CD8-positive, alpha-beta memory T cell (primary cell): ENCODE results near the gene WIPF3. TPM values are rescaled to one million over a fixed set of nuclear protein-coding genes. Genes with fewer than 3 reads are reported as not detected.
A peak's percentile ranks its signal among the peaks of the same experiment; 100 is the strongest.

Experiments
- CTCF ChIA-PET: fragments of 350-600 bp; sonication (Branson Sonifier 250); formaldehyde crosslinking; loops from one replicate; lab custom pipeline; 2021; ENCODE audit warnings: antibody characterized with exemption; lab: Charles Lee
- POLR2A ChIA-PET: fragments of 350-600 bp; sonication (Branson Sonifier 250); formaldehyde crosslinking; loops from one replicate; lab custom pipeline; 2021; ENCODE audit warnings: antibody characterized with exemption; lab: Charles Lee
- DNase-seq, 5 donors: peaks; one replicate each; pipeline versions ENCODE4 v3.0.0 to v3.0.0-alpha.2; 2020 to 2022; ENCODE audit warnings: mixed read lengths in 1 of 5
- H3K27ac ChIP-seq: one replicate; pipeline ENCODE4 v1.7.0; 2013; ENCODE audit warnings: low read depth, mild to moderate bottlenecking, low read length, moderate library complexity
- H3K27me3 ChIP-seq: 2 replicates; pipeline ENCODE4 v1.7.0; 2013; ENCODE audit warnings: low read length, mild to moderate bottlenecking; ENCODE audit not compliant: insufficient read depth, poor library complexity, severe bottlenecking
- H3K36me3 ChIP-seq: 2 replicates; pipeline ENCODE4 v1.7.0; 2013; ENCODE audit warnings: mild to moderate bottlenecking, low read length, moderate library complexity; ENCODE audit not compliant: insufficient read depth
- H3K4me1 ChIP-seq: 2 replicates; pipeline ENCODE4 v1.7.0; 2013; ENCODE audit warnings: mild to moderate bottlenecking, low read length, moderate library complexity; ENCODE audit not compliant: insufficient read depth
- H3K4me3 ChIP-seq: 2 replicates; pipeline ENCODE4 v1.7.0; 2013; ENCODE audit warnings: mild to moderate bottlenecking, low read length
- H3K9me3 ChIP-seq: 2 replicates; pipeline ENCODE4 v1.7.0; 2013; ENCODE audit warnings: mild to moderate bottlenecking, low read length
- H3K27ac Mint-ChIP-seq, 8 donors: one replicate each; pipeline ENCODE4 v1.8.0; 2020 to 2021; ENCODE audit warnings: mixed read lengths in 8 of 8, mild to moderate bottlenecking in 6 of 8, inconsistent platforms in 3 of 8, moderate library complexity in 3 of 8
- H3K27me3 Mint-ChIP-seq, 2 donors: one replicate each; pipeline ENCODE4 v1.8.0; 2020 to 2021; ENCODE audit warnings: mixed read lengths in 2 of 2, mild to moderate bottlenecking in 1 of 2, moderate library complexity in 1 of 2
- H3K36me3 Mint-ChIP-seq, 3 donors: one replicate each; pipeline ENCODE4 v1.8.0; 2020 to 2021; ENCODE audit warnings: mixed read lengths in 3 of 3, inconsistent platforms in 1 of 3, mild to moderate bottlenecking in 1 of 3
- H3K4me1 Mint-ChIP-seq, 3 donors: one replicate each; pipeline ENCODE4 v1.8.0; 2020 to 2021; ENCODE audit warnings: mixed read lengths in 3 of 3, inconsistent platforms in 1 of 3, mild to moderate bottlenecking in 1 of 3
- H3K4me3 Mint-ChIP-seq, 7 donors: one replicate each; pipeline ENCODE4 v1.8.0; 2020 to 2021; ENCODE audit warnings: mixed read lengths in 7 of 7, mild to moderate bottlenecking in 6 of 7, moderate library complexity in 4 of 7, inconsistent platforms in 2 of 7
- H3K9me3 Mint-ChIP-seq, 5 donors: one replicate each; pipeline ENCODE4 v1.8.0; 2020 to 2022; ENCODE audit warnings: mixed read lengths in 5 of 5, mild to moderate bottlenecking in 3 of 5, moderate library complexity in 2 of 5, inconsistent platforms in 1 of 5
- polyA plus RNA-seq: library from polyadenylated mRNA; unstranded; fragments of 300-500 nt; fragmentation: Illumina TruSeq; gene quantifications from one replicate; pipeline ENCODE4 v1.2.3, GENCODE V29; 2021
- total RNA-seq, 2 experiments: library from RNA; stranded (reverse); gene quantifications; one replicate each; pipeline ENCODE4 v1.2.3, GENCODE V29; 2021

The WIPF3 gene
- total and polyA plus RNA-seq, 3 experiments from 2014 or later: not detected

DNA sequence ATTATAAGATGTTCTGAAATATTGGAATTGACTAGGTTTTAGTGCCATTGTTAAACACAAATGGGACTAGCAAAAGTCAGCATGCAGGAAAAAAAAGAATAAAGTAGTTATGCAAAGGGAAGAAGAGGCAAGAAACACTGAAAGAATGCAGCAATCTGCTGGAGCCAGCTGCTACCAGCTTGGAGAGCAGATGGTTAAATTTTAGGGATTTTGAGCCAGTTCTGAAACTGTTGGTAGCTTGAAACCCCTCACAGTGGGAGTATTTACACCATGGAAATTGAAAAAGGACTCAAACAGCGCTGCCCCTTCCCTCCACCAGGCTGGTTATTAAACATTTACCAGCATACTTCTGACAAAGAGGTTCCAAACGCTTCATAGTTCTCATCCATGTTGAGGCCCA lies 142.3 kb downstream of the WIPF3 start:
- CTCF ChIA-PET: no interaction called here
- Histone ChIP-seq H3K27ac (no peak overlapping the region), H3K4me1 (no peaks in the 10 kb centered on the region), H3K4me3 (no peak overlapping the region), H3K36me3 (no peaks in the 10 kb centered on the region), H3K27me3 (no peaks in the 10 kb centered on the region), H3K9me3 (no peaks in the 10 kb centered on the region)
- H3K4me3 Mint-ChIP-seq: no peak overlapping the region
- DNase-seq: no peak
- POLR2A ChIA-PET: no interaction called here
- H3K27me3 Mint-ChIP-seq: peaks cover 4 to 21% of the 10 kb centered on the region in 2 donors
- no peaks in the 10 kb centered on the region for H3K9me3 Mint-ChIP-seq
- H3K27ac Mint-ChIP-seq: no peak overlapping the region
- H3K4me1 Mint-ChIP-seq: no peaks in the 10 kb centered on the region
- H3K36me3 Mint-ChIP-seq: peaks cover 0 to 2% (median 0%) of the 10 kb centered on the region in 3 donors

DNA sequence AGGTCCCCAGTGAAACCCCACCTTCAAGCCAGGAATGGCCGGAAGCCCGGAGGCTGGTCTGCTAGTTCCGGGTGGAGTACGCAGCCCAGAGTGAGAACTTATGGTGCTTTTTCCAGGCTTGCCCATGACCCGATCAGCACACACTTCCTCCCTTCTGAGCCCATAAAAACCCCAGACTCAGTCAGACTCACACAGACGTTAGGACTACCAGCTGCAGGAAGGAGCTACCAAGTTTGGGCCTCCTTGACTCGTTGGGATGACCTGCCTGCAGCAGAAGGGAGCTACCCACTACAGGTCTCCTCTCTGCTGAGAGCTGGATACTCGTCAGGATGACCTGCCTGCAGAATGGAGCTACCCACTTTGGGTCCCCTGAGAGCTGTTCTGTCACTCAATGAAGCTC lies 144.2 kb downstream of the WIPF3 start:
- no peak for DNase-seq
- Histone ChIP-seq H3K4me1 (no peaks in the 10 kb centered on the region), H3K36me3 (no peaks in the 10 kb centered on the region), H3K27ac (no peak overlapping the region), H3K4me3 (no peak overlapping the region), H3K9me3 (no peaks in the 10 kb centered on the region), H3K27me3 (no peaks in the 10 kb centered on the region)
- peaks cover 4 to 8% of the 10 kb centered on the region in 2 donors for H3K27me3 Mint-ChIP-seq
- no peak overlapping the region for H3K4me3 Mint-ChIP-seq
- H3K36me3 Mint-ChIP-seq: peaks cover 0 to 2% (median 0%) of the 10 kb centered on the region in 3 donors
- H3K9me3 Mint-ChIP-seq: no peaks in the 10 kb centered on the region
- H3K27ac Mint-ChIP-seq: no peak overlapping the region
- peaks cover 0 to 1% (median 0%) of the 10 kb centered on the region in 3 donors for H3K4me1 Mint-ChIP-seq
- ChIA-PET CTCF (no interaction called here), POLR2A (no interaction called here)

DNA sequence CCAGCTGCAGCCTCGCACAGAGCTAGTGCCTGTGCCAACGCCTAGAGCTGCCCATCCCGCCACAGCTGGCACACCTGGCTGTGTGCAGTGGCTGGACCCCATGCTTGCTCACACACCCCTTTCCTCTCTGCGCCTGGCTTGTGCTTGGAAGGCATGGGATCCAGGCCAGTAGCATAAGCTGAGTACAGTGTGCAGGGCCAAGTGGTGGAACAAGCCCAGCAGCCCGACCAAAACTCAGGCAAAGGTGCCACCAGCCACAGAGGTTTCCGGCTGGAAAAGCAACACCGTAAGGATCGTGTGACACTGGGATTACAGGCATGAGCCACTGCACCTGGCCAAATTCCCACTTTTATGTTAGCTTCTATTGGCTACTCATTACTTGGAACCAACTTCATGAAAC lies 144.9 kb downstream of the WIPF3 start:
- Histone ChIP-seq H3K4me1 (peaks cover 5% of the 10 kb centered on the region), H3K36me3 (no peaks in the 10 kb centered on the region), H3K9me3 (no peaks in the 10 kb centered on the region), H3K27me3 (no peaks in the 10 kb centered on the region), H3K4me3 (no peak overlapping the region), H3K27ac (no peak overlapping the region)
- Mint-ChIP-seq H3K4me1 (peaks cover 6 to 8% (median 7%) of the 10 kb centered on the region in 3 donors), H3K27me3 (peaks cover 3 to 5% of the 10 kb centered on the region in 2 donors), H3K9me3 (no peaks in the 10 kb centered on the region), H3K36me3 (peaks cover 0 to 2% (median 0%) of the 10 kb centered on the region in 3 donors), H3K27ac (no peak overlapping the region), H3K4me3 (no peak overlapping the region)
- DNase-seq: no peak
- ChIA-PET CTCF (interaction anchor here (1.0 kb wide), 1 partner anchor 14 kb away, joined by 3 read pairs; no protein-coding TSS in a partner anchor), POLR2A (no interaction called here)

- Mint-ChIP-seq H3K4me1 (peaks cover 10 to 12% (median 12%) of the 10 kb centered on the region in 3 donors), H3K36me3 (peaks cover 0 to 2% (median 0%) of the 10 kb centered on the region in 3 donors), H3K4me3 (no peak overlapping the region), H3K27me3 (peaks cover 11 to 15% of the 10 kb centered on the region in 2 donors), H3K9me3 (no peaks in the 10 kb centered on the region), H3K27ac (no peak overlapping the region)
- no peak overlapping the region for H3K4me3 ChIP-seq
- no peaks in the 10 kb centered on the region for H3K27me3 ChIP-seq
- CTCF ChIA-PET: no interaction called here
- no peak overlapping the region for H3K27ac ChIP-seq
- no peak for DNase-seq
- H3K4me1 ChIP-seq: peaks cover 9% of the 10 kb centered on the region
- H3K36me3 ChIP-seq: no peaks in the 10 kb centered on the region
- no peaks in the 10 kb centered on the region for H3K9me3 ChIP-seq
- POLR2A ChIA-PET: no interaction called here
Measured at GRCh38 chr7:29953726-29954347, 147.5 kb downstream of the WIPF3 start.

DNA sequence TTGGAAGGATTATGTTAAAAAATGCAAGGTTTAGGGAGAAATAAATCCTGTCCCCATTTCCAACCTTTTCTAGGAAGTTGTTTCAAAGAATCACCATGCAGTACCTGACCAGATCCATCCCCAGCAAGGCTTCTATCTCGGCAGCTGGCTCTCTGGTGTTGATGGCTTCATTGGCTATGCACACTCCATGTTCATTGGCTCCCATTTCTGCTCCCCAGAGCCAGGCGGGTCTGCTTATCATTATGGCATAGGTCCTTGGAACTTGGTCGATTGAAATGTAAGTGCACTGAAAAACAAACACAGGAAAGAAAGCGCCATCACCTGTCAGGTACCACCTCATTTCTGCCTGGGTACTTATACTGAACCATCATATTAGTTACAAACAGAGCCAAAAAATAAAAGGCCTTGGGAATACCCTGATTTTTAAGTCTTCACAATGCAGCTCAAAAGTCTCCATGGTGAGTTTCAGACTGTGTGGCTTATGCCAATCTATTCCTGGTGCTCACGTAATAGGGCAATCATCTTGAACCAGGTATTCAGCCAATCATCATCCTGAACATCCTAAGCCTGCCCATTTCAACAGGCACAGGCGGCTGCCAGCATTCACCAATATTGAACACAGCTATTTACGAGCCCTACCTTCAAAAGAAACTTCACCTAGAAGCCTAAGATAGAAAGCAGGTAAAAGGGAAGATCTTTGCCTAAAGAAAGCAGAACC lies 148.9 kb downstream of the WIPF3 start:
- H3K27me3 Mint-ChIP-seq: peaks cover 12 to 21% of the 10 kb centered on the region in 2 donors
- peak overlapping the region in 4 of 8 donors; percentile 13 to 75 (median 40) for H3K27ac Mint-ChIP-seq
- DNase-seq: no peak
- ChIA-PET POLR2A (no interaction called here), CTCF (no interaction called here)
- Histone ChIP-seq H3K27ac (no peak overlapping the region), H3K36me3 (no peaks in the 10 kb centered on the region), H3K27me3 (no peaks in the 10 kb centered on the region), H3K4me3 (no peak overlapping the region), H3K4me1 (peaks cover 9% of the 10 kb centered on the region), H3K9me3 (no peaks in the 10 kb centered on the region)
- peaks cover 10 to 12% (median 12%) of the 10 kb centered on the region in 3 donors for H3K4me1 Mint-ChIP-seq
- H3K36me3 Mint-ChIP-seq: peaks cover 0 to 2% (median 0%) of the 10 kb centered on the region in 3 donors
- no peak overlapping the region for H3K4me3 Mint-ChIP-seq
- no peaks in the 10 kb centered on the region for H3K9me3 Mint-ChIP-seq

- CTCF ChIA-PET: no interaction called here
- peaks cover 9% of the 10 kb centered on the region for H3K4me1 ChIP-seq
- Mint-ChIP-seq H3K27me3 (peaks cover 12 to 21% of the 10 kb centered on the region in 2 donors), H3K4me3 (peak overlapping the region in 4 of 7 donors; percentile 3 to 57 (median 28)), H3K36me3 (peaks cover 0 to 2% (median 0%) of the 10 kb centered on the region in 3 donors), H3K9me3 (no peaks in the 10 kb centered on the region), H3K27ac (peak overlapping the region in 7 of 8 donors; percentile 3 to 75 (median 20)), H3K4me1 (peaks cover 10 to 12% (median 12%) of the 10 kb centered on the region in 3 donors)
- no peak overlapping the region for H3K4me3 ChIP-seq
- H3K36me3 ChIP-seq: no peaks in the 10 kb centered on the region
- no peaks in the 10 kb centered on the region for H3K27me3 ChIP-seq
- peak in 1 of 5 donors; percentile 2 for DNase-seq
- POLR2A ChIA-PET: no interaction called here
- no peak overlapping the region for H3K27ac ChIP-seq
- H3K9me3 ChIP-seq: no peaks in the 10 kb centered on the region
Measured at GRCh38 chr7:29955799-29956486, 149.6 kb downstream of the WIPF3 start.

- Mint-ChIP-seq H3K27ac (peak overlapping the region in 4 of 8 donors; percentile 19 to 61 (median 38)), H3K9me3 (no peaks in the 10 kb centered on the region), H3K27me3 (peaks cover 8 to 18% of the 10 kb centered on the region in 2 donors), H3K4me3 (peak overlapping the region in 4 of 7 donors; percentile 3 to 57 (median 28)), H3K4me1 (peaks cover 10 to 12% (median 12%) of the 10 kb centered on the region in 3 donors), H3K36me3 (peaks cover 0 to 2% (median 0%) of the 10 kb centered on the region in 3 donors)
- H3K27ac ChIP-seq: no peak overlapping the region
- ChIA-PET CTCF (no interaction called here), POLR2A (no interaction called here)
- H3K27me3 ChIP-seq: no peaks in the 10 kb centered on the region
- no peak for DNase-seq
- H3K4me3 ChIP-seq: no peak overlapping the region
- peaks cover 9% of the 10 kb centered on the region for H3K4me1 ChIP-seq
- H3K9me3 ChIP-seq: no peaks in the 10 kb centered on the region
- no peaks in the 10 kb centered on the region for H3K36me3 ChIP-seq
Measured at GRCh38 chr7:29956487-29956836, 150.2 kb downstream of the WIPF3 start.
